Natural killer cell (primary cell): ENCODE data around the gene CEP85. TPM values are rescaled to one million over a fixed set of nuclear protein-coding genes. Genes with fewer than 3 reads are reported as not detected.

Experiments
- ATAC-seq, 3 donors: fragments of 150-1000 bp in 2 of 3; fragments of 200-7000 bp in 1 of 3; cut with Tn5 transposase; 1 replicate in 1 of 3; 2 replicates in 2 of 3; pipeline ENCODE4 v1.10.0; 2021; ENCODE audit warnings: mild to moderate bottlenecking in 2 of 3, moderate library complexity in 2 of 3
- DNase-seq, 2 donors: peaks; one replicate each; pipeline versions ENCODE4 v3.0.0 to v3.0.0-alpha.2; 2013 to 2021; ENCODE audit warnings: mixed read lengths in 1 of 2
- H3K27ac ChIP-seq: one replicate; pipeline ENCODE4 v1.5.1; 2013; ENCODE audit warnings: mild to moderate bottlenecking, low read length
- H3K27me3 ChIP-seq: one replicate; pipeline ENCODE4 v1.6.1; 2013; ENCODE audit warnings: low read length; ENCODE audit not compliant: control insufficient read depth, insufficient read depth
- H3K36me3 ChIP-seq: one replicate; pipeline ENCODE4 v1.6.1; 2013; ENCODE audit warnings: low read length; ENCODE audit not compliant: control insufficient read depth, insufficient read depth
- H3K4me1 ChIP-seq: one replicate; pipeline ENCODE4 v1.6.1; 2013; ENCODE audit warnings: low read length; ENCODE audit not compliant: control insufficient read depth, insufficient read depth
- H3K4me3 ChIP-seq: one replicate; pipeline ENCODE4 v1.5.1; 2013; ENCODE audit warnings: low read length
- H3K9me3 ChIP-seq: one replicate; pipeline ENCODE4 v1.6.1; 2013; ENCODE audit warnings: low read length; ENCODE audit not compliant: control insufficient read depth, insufficient read depth
- H3K27ac Mint-ChIP-seq, 2 donors: one replicate each; pipeline ENCODE4 v1.8.0; 2022; ENCODE audit warnings: mild to moderate bottlenecking in 2 of 2, mixed read lengths in 2 of 2, moderate library complexity in 1 of 2
- H3K27me3 Mint-ChIP-seq, 2 donors: one replicate each; pipeline ENCODE4 v1.8.0; 2022; ENCODE audit warnings: low read depth in 2 of 2, mixed read lengths in 2 of 2
- H3K36me3 Mint-ChIP-seq: one replicate; pipeline ENCODE4 v1.8.0; 2022; ENCODE audit warnings: mixed read lengths
- H3K4me1 Mint-ChIP-seq, 2 donors: one replicate each; pipeline ENCODE4 v1.8.0; 2022; ENCODE audit warnings: mixed read lengths in 2 of 2
- H3K4me3 Mint-ChIP-seq: one replicate; pipeline ENCODE4 v1.8.0; 2022; ENCODE audit warnings: mild to moderate bottlenecking, moderate library complexity, mixed read lengths
- H3K9me3 Mint-ChIP-seq, 2 donors: one replicate each; pipeline ENCODE4 v1.8.0; 2022; ENCODE audit warnings: mixed read lengths in 2 of 2
- WGBS: methylation state at CpG from one replicate; pipeline ENCODE4 v1.1.7; 2013; ENCODE audit warnings: missing lambda C conversion rate; ENCODE audit not compliant: insufficient coverage; 5-methylcytosine and 5-hydroxymethylcytosine counted together
- intact Hi-C: fragments of 100-400 bp; cut with micrococcal nuclease; formaldehyde crosslinking; loops from one replicate; pipeline ENCODE4 v1.14.2; 2022
- total RNA-seq, 4 donors: library from RNA; stranded (reverse); fragments of 120-200 nt in 1 of 4; gene quantifications; one replicate each; pipeline versions ENCODE4 v1.2.3 to v1.2.4, GENCODE V29; 2013 to 2022
- TF ChIP-seq, protein P1 (sequence below): fragments of 200-600 bp; IDR thresholded peaks from one replicate; pipeline ENCODE4 v1.8.0; 2022; ENCODE audit warnings: antibody characterized with exemption

The CEP85 gene
- total RNA-seq, 3 donors from 2014 or later (not counting 1 experiment from before 2014, with no cell fraction given), result 13.0 to 20.4 (median 18.0) TPM

- Histone ChIP-seq H3K27me3 (no peaks in the 10 kb centered on the region), H3K4me3 (no peak overlapping the region), H3K27ac (peak overlapping the region; percentile 18), H3K4me1 (peaks cover 68% of the 10 kb centered on the region), H3K9me3 (no peaks in the 10 kb centered on the region), H3K36me3 (peaks cover 22% of the 10 kb centered on the region)
- DNase-seq (no peak), ATAC-seq (no peak)
- Mint-ChIP-seq H3K36me3 (no peaks in the 10 kb centered on the region), H3K4me1 (peaks cover 54 to 64% of the 10 kb centered on the region in 2 donors), H3K9me3 (no peaks in the 10 kb centered on the region), H3K27ac (peak overlapping the region; percentile 82 to 86), H3K27me3 (no peaks in the 10 kb centered on the region), H3K4me3 (peak overlapping the region; percentile 53)
- WGBS, result 100% methylated on average over 3 of the region's 3 CpGs
- TF ChIP-seq, protein P1, sequence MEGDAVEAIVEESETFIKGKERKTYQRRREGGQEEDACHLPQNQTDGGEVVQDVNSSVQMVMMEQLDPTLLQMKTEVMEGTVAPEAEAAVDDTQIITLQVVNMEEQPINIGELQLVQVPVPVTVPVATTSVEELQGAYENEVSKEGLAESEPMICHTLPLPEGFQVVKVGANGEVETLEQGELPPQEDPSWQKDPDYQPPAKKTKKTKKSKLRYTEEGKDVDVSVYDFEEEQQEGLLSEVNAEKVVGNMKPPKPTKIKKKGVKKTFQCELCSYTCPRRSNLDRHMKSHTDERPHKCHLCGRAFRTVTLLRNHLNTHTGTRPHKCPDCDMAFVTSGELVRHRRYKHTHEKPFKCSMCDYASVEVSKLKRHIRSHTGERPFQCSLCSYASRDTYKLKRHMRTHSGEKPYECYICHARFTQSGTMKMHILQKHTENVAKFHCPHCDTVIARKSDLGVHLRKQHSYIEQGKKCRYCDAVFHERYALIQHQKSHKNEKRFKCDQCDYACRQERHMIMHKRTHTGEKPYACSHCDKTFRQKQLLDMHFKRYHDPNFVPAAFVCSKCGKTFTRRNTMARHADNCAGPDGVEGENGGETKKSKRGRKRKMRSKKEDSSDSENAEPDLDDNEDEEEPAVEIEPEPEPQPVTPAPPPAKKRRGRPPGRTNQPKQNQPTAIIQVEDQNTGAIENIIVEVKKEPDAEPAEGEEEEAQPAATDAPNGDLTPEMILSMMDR, result no peak
- intact Hi-C loops, result loop anchor here (5.0 kb wide), 1 partner anchor 100 kb away; no protein-coding TSS in a partner anchor
Observed at GRCh38 chr1:26277261-26277661, 43.3 kb downstream of the CEP85 start.

GRCh38 chr1:26277719-26278118 lies 43.7 kb downstream of the CEP85 start:
- intact Hi-C loops, result loop anchor here (2.0 to 5.0 kb wide), 2 partner anchors 100 to 193 kb away; no protein-coding TSS in a partner anchor
- Mint-ChIP-seq H3K27me3 (no peaks in the 10 kb centered on the region), H3K4me1 (peaks cover 57 to 68% of the 10 kb centered on the region in 2 donors), H3K4me3 (no peak overlapping the region), H3K9me3 (no peaks in the 10 kb centered on the region), H3K36me3 (no peaks in the 10 kb centered on the region), H3K27ac (peak overlapping the region; percentile 82 to 86)
- peaks cover 25% of the 10 kb centered on the region for H3K36me3 ChIP-seq
- WGBS, result 100% methylated on average over 1 of the region's 1 CpG
- peaks cover 72% of the 10 kb centered on the region for H3K4me1 ChIP-seq
- H3K27me3 ChIP-seq, result no peaks in the 10 kb centered on the region
- DNase-seq (no peak), ATAC-seq (no peak)
- TF ChIP-seq, protein P1, result no peak
- H3K9me3 ChIP-seq, result no peaks in the 10 kb centered on the region
- no peak overlapping the region for H3K4me3 ChIP-seq
- peak overlapping the region; percentile 18 for H3K27ac ChIP-seq

- DNase-seq (no peak), ATAC-seq (no peak)
- peak overlapping the region; percentile 18 for H3K27ac ChIP-seq
- H3K9me3 ChIP-seq, result no peaks in the 10 kb centered on the region
- no peaks in the 10 kb centered on the region for H3K27me3 ChIP-seq
- H3K4me3 ChIP-seq, result no peak overlapping the region
- no peaks in the 10 kb centered on the region for H3K9me3 Mint-ChIP-seq
- peaks cover 63 to 73% of the 10 kb centered on the region in 2 donors for H3K4me1 Mint-ChIP-seq
- peak overlapping the region; percentile 72 for H3K4me3 Mint-ChIP-seq
- peaks cover 28% of the 10 kb centered on the region for H3K36me3 ChIP-seq
- TF ChIP-seq, protein P1, result no peak
- intact Hi-C loops, result loop anchor here (2.0 to 5.0 kb wide), 2 partner anchors 99 to 192 kb away; no protein-coding TSS in a partner anchor
- H3K27ac Mint-ChIP-seq, result peak overlapping the region; percentile 82 to 86
- H3K27me3 Mint-ChIP-seq, result no peaks in the 10 kb centered on the region
- H3K36me3 Mint-ChIP-seq, result no peaks in the 10 kb centered on the region
- WGBS, result 83% methylated on average over 4 of the region's 4 CpGs
- H3K4me1 ChIP-seq, result peaks cover 78% of the 10 kb centered on the region
Observed at GRCh38 chr1:26278303-26278702, 44.3 kb downstream of the CEP85 start.
